Measurements from ENCODE around the gene MDC1.

Gene MDC1

DNA sequence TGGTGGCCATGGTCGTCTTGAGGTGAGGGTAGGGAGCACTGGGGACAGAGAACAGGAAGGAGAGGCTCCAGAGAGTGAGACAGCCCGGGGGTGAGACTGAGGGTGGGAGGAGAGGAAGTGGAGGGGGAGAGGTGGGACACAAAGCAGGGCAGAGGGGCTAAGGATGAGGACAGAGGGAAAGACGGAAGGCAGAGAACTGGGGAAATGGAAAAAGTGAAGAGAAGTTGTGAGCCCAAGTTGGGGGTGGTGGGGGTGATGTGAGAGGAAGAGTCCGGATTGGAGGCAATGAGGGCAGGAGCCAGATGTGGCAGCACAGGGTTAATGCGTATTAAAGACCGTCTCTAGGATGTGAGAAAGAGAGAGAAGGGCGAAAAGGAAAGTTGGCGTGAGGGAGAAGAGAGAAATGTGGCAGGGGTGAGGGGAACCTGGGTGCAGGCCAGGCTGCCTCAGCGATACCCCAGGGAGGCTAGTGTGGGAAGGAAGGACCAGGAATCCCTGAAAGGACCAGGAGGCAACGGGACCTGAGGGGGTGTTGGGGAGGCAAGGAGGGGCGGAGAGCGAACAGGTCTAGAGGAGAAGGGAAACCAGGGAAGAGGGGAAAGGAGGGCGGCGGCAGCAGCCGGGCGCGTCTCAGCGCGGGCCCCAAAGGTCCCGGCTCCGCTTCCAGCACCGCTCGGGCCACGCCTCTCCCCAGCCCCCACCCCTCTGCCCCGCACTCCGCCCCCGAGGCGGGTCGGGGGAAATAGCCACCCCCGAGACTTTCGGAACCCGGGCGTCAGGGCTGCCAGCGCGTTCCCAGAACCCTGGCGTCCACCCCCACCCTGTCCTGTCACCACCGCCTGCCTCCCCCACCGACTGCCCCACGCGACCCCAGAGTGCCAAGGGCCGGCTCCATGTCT is 30.8 kb downstream of the MDC1 start, which contains the start of gene PPP1R18 (continued):
- TF ChIP-seq ZNF324 (tag by site-specific recombination; IDR thresholded peaks at IDR 0.05), result no peak
- TF ChIP-seq ZNF621 (tag by site-specific recombination; IDR thresholded peaks at IDR 0.05), result no peak
- no peak for TF ChIP-seq ZNF544 (tag by site-specific recombination; IDR thresholded peaks at IDR 0.05)
- TF ChIP-seq, protein P1, sequence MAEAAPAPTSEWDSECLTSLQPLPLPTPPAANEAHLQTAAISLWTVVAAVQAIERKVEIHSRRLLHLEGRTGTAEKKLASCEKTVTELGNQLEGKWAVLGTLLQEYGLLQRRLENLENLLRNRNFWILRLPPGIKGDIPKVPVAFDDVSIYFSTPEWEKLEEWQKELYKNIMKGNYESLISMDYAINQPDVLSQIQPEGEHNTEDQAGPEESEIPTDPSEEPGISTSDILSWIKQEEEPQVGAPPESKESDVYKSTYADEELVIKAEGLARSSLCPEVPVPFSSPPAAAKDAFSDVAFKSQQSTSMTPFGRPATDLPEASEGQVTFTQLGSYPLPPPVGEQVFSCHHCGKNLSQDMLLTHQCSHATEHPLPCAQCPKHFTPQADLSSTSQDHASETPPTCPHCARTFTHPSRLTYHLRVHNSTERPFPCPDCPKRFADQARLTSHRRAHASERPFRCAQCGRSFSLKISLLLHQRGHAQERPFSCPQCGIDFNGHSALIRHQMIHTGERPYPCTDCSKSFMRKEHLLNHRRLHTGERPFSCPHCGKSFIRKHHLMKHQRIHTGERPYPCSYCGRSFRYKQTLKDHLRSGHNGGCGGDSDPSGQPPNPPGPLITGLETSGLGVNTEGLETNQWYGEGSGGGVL (tag by site-specific recombination; IDR thresholded peaks at IDR 0.05), result peak; percentile 50; the same call in 1 of the 2 replicates
- peak; percentile 46; the same call in 1 of the 2 replicates for TF ChIP-seq ZBTB7A (tag by site-specific recombination; IDR thresholded peaks at IDR 0.05; ENCODE audit: low read depth)
- no peak for TF ChIP-seq ZNF354C (tag by site-specific recombination; IDR thresholded peaks at IDR 0.05; ENCODE audit: borderline replicate concordance, low read depth)

DNA sequence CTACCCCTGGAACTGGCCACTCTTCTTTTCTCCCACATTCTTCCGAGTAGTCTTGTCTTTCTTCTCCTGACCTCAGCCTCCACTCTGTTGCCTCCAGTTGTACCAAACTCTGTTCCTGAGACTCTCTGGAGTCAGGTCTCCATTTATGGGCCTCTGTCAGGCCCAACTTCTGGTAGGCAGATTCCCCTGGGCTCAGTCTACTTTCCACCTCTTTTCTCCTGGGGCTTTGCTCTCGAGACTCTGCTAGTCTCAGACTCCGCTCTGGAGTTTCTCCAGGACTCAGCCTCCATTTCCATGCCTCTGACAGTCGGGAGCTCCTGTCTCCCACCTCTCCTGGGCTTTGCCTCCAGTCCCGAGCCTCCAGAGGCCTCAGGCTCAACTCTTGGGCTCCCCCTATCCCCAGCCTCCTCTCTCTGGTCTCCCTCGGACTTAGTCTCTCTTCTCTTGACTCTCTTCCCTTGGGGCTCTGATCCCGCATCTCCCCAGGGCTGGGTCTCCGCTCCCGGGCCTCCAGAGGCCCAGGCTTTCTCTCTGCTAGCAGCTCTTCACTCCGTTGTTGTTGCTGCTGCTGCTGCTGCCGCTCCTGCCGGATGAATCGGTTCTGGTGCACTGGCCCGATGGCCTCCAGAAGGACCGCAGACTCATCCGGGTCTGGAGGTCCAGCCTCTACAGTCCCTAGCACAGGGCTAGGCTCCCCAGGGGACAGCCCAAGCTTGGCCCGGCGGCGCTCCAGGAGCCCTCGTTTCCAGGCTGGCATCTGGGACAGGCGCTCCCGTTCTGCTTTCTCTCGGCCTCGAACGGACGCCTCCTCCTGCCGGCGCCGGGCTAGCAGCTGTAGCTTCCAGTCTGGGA is 31.7 kb downstream of the MDC1 start:
- Histone ChIP-seq H3K9me3 (ENCODE audit: control insufficient read depth, insufficient read depth, low read depth, low read length) (no peaks in the 10 kb centered on the region), H3K4me1 (ENCODE audit: control insufficient read depth, insufficient read depth, low read length) (peaks cover 29% of the 10 kb centered on the region), H3K27ac (ENCODE audit: extremely low read depth, low read depth, low read length) (peak overlapping the region; percentile 3; the same call in 1 of the 2 replicates), H3K36me3 (ENCODE audit: control insufficient read depth in 2 of 2, insufficient read depth in 1 of 2, low read length in 2 of 2) (peaks cover 0 to 8% of the 10 kb centered on the region in 2 experiments; a peak in 2 of 3 replicates), H3K4me3 (ENCODE audit: low read depth, low read length) (no peak overlapping the region)
- POLR2A ChIA-PET, result interaction anchor here (1.0 to 7.6 kb wide), 4 partner anchors 32 to 59 kb away, joined by 4 to 120 read pairs (median 19); partner anchors contain the start of genes IER3, MDC1 and TUBB
- TF ChIP-seq ZNF146 (tag by site-specific recombination; IDR thresholded peaks at IDR 0.05), result no peak
- TF ChIP-seq, protein P2, sequence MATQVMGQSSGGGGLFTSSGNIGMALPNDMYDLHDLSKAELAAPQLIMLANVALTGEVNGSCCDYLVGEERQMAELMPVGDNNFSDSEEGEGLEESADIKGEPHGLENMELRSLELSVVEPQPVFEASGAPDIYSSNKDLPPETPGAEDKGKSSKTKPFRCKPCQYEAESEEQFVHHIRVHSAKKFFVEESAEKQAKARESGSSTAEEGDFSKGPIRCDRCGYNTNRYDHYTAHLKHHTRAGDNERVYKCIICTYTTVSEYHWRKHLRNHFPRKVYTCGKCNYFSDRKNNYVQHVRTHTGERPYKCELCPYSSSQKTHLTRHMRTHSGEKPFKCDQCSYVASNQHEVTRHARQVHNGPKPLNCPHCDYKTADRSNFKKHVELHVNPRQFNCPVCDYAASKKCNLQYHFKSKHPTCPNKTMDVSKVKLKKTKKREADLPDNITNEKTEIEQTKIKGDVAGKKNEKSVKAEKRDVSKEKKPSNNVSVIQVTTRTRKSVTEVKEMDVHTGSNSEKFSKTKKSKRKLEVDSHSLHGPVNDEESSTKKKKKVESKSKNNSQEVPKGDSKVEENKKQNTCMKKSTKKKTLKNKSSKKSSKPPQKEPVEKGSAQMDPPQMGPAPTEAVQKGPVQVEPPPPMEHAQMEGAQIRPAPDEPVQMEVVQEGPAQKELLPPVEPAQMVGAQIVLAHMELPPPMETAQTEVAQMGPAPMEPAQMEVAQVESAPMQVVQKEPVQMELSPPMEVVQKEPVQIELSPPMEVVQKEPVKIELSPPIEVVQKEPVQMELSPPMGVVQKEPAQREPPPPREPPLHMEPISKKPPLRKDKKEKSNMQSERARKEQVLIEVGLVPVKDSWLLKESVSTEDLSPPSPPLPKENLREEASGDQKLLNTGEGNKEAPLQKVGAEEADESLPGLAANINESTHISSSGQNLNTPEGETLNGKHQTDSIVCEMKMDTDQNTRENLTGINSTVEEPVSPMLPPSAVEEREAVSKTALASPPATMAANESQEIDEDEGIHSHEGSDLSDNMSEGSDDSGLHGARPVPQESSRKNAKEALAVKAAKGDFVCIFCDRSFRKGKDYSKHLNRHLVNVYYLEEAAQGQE (tag by site-specific recombination; IDR thresholded peaks at IDR 0.05), result no peak
- no peak for TF ChIP-seq ZNF211 (tag by site-specific recombination; IDR thresholded peaks at IDR 0.05; ENCODE audit: low read depth)
- no peak for TF ChIP-seq ZNF302 (tag by site-specific recombination; IDR thresholded peaks at IDR 0.05; ENCODE audit: low read depth)
- TF ChIP-seq ZBTB17 (tag by site-specific recombination; IDR thresholded peaks at IDR 0.05), result 0 out of 2 replicates have a peak, but pooled peaks have one; percentile 10
- no peak for TF ChIP-seq ZNF423 (tag by site-specific recombination; IDR thresholded peaks at IDR 0.05)
- no peak for TF ChIP-seq ZNF473 (tag by site-specific recombination; IDR thresholded peaks at IDR 0.05)
- TF ChIP-seq, protein P3, sequence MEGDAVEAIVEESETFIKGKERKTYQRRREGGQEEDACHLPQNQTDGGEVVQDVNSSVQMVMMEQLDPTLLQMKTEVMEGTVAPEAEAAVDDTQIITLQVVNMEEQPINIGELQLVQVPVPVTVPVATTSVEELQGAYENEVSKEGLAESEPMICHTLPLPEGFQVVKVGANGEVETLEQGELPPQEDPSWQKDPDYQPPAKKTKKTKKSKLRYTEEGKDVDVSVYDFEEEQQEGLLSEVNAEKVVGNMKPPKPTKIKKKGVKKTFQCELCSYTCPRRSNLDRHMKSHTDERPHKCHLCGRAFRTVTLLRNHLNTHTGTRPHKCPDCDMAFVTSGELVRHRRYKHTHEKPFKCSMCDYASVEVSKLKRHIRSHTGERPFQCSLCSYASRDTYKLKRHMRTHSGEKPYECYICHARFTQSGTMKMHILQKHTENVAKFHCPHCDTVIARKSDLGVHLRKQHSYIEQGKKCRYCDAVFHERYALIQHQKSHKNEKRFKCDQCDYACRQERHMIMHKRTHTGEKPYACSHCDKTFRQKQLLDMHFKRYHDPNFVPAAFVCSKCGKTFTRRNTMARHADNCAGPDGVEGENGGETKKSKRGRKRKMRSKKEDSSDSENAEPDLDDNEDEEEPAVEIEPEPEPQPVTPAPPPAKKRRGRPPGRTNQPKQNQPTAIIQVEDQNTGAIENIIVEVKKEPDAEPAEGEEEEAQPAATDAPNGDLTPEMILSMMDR (tag by site-specific recombination; IDR thresholded peaks at IDR 0.05), result 0 out of 2 replicates have a peak, but pooled peaks have one; percentile 35
- TF ChIP-seq, protein P4, sequence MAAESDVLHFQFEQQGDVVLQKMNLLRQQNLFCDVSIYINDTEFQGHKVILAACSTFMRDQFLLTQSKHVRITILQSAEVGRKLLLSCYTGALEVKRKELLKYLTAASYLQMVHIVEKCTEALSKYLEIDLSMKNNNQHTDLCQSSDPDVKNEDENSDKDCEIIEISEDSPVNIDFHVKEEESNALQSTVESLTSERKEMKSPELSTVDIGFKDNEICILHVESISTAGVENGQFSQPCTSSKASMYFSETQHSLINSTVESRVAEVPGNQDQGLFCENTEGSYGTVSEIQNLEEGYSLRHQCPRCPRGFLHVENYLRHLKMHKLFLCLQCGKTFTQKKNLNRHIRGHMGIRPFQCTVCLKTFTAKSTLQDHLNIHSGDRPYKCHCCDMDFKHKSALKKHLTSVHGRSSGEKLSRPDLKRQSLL (tag by site-specific recombination; IDR thresholded peaks at IDR 0.05), result peak; percentile 83; the same call in 1 of the 2 replicates
- TF ChIP-seq PRDM1 (tag by site-specific recombination; IDR thresholded peaks at IDR 0.05), result 0 out of 2 replicates have a peak, but pooled peaks have one; percentile 20
- TF ChIP-seq ZNF394 (tag by site-specific recombination; IDR thresholded peaks at IDR 0.05; ENCODE audit: borderline replicate concordance), result no peak
- TF ChIP-seq ZNF202 (tag by site-specific recombination; IDR thresholded peaks at IDR 0.05; ENCODE audit: borderline replicate concordance), result no peak
- TF ChIP-seq IKZF3 (tag by site-specific recombination; IDR thresholded peaks at IDR 0.05), result 0 out of 2 replicates have a peak, but pooled peaks have one; percentile 7
- no peak for TF ChIP-seq WT1 (tag by site-specific recombination; IDR thresholded peaks at IDR 0.05)
- CTCF ChIA-PET, result interaction anchor here (1.1 to 19.6 kb wide), 2 partner anchors 13 to 41 kb away, joined by 4 to 692 read pairs; partner anchors contain the start of genes DHX16, MDC1 and TUBB
